ENCODE measurements around the gene PMAIP1. TPM values are rescaled to one million over a fixed set of nuclear protein-coding genes. Genes with fewer than 3 reads are reported as not detected.

Gene PMAIP1
- total and polyA plus RNA-seq, 9 donors: 0.30 to 11.8 (median 0.73) TPM; not detected in 1

DNA sequence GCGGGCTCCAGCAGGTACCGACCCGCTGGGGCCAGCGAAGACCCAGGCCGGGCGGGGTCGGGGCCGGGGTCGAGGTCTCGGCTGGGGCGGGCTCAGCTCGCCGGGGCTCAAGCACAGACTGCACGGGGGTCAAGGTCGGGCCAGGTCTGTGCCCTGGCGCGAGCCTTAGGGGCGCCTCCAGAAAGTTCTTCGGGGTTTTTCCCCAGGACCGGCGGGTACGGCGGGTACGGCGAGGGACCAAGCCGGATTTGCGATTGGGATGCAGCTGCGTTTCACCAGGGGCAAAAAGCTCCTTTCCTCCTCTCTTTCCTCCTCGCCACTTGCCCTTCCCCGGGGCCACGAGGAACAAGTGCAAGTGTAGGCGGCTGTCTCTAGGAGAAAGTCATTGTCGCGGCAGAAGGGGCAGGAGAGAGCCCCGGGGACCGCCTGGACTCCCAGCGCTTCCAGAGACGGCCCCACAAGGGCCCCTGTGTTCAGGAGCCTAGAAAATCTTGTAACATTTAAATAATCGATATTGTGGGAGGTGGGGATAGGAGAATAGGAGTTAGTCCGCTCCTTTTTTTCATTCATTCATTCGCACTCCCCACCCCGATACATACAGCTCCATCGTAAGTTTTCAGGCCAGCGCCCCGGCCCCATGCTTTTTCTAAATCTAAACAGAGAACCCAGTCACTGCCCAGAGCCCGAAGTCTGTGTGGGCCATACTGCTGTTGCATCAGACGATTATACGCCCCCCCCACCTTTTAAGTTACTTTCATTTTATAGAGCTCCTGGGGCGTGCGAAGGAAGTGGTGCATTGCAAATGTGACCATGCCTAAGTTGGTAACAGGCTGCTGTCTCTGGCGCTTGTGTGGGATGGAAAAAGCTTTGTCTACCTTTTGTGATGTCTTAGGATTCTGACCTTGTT is 679 bp downstream of the PMAIP1 start:
- WGBS, 3 donors: 2 to 4% (median 3%) methylated on average over 43 to 51 of the region's 51 CpGs
- H3K4me1 ChIP-seq (ENCODE audit: insufficient read depth): peaks cover 3% of the 10 kb centered on the region
- H3K27me3 ChIP-seq: no peaks in the 10 kb centered on the region
- H3K4me3 ChIP-seq: peak overlapping the region; percentile 57
- no peaks in the 10 kb centered on the region for H3K9me3 ChIP-seq
- H3K27ac ChIP-seq: no peak overlapping the region
- intact Hi-C loops (cut with DNase I): no loop called here
- no peak for DNase-seq
- TF ChIP-seq EP300 (IDR thresholded peaks at IDR 0.05) (no peak), POLR2A (IDR thresholded peaks at IDR 0.05) (no peak)
- TF ChIP-seq, protein P1, sequence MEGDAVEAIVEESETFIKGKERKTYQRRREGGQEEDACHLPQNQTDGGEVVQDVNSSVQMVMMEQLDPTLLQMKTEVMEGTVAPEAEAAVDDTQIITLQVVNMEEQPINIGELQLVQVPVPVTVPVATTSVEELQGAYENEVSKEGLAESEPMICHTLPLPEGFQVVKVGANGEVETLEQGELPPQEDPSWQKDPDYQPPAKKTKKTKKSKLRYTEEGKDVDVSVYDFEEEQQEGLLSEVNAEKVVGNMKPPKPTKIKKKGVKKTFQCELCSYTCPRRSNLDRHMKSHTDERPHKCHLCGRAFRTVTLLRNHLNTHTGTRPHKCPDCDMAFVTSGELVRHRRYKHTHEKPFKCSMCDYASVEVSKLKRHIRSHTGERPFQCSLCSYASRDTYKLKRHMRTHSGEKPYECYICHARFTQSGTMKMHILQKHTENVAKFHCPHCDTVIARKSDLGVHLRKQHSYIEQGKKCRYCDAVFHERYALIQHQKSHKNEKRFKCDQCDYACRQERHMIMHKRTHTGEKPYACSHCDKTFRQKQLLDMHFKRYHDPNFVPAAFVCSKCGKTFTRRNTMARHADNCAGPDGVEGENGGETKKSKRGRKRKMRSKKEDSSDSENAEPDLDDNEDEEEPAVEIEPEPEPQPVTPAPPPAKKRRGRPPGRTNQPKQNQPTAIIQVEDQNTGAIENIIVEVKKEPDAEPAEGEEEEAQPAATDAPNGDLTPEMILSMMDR (IDR thresholded peaks at IDR 0.05): no peak
- H3K36me3 ChIP-seq: no peaks in the 10 kb centered on the region

DNA sequence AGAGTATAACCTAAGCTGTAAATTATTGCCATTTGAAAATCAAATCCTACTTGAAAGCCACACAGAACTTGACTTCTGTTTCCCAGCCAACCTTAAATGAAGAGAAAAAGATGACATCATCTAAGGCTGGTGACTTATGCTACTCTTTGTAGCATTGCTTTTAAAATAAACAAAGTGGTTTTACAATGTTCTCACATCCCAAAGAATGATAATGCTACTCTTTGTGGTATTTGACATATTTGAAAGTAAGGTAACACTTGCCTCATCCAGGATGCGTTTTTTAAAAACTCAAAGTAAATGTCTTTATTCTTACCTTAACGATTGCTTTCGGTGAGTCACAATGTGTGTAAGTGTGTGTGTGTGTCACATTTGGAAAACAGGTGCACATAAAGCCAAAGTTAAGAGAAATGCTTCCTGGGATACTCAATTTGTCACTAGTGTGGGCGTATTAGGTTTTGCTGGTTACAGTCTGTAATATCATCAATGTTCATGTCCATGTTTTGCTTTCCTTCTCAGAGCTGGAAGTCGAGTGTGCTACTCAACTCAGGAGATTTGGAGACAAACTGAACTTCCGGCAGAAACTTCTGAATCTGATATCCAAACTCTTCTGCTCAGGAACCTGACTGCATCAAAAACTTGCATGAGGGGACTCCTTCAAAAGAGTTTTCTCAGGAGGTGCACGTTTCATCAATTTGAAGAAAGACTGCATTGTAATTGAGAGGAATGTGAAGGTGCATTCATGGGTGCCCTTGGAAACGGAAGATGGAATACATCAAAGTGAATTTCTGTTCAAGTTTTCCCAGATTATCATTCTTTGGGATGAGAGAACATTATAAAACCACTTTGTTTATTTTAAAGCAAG is 2.6 kb downstream of the PMAIP1 start:
- no peak overlapping the region for H3K4me3 ChIP-seq
- no peaks in the 10 kb centered on the region for H3K36me3 ChIP-seq
- no peaks in the 10 kb centered on the region for H3K9me3 ChIP-seq
- peaks cover 3% of the 10 kb centered on the region for H3K4me1 ChIP-seq (ENCODE audit: insufficient read depth)
- intact Hi-C loops (cut with DNase I): no loop called here
- TF ChIP-seq, protein P1 (IDR thresholded peaks at IDR 0.05): no peak
- TF ChIP-seq EP300 (IDR thresholded peaks at IDR 0.05) (no peak), POLR2A (IDR thresholded peaks at IDR 0.05) (no peak)
- DNase-seq: no peak
- no peak overlapping the region for H3K27ac ChIP-seq
- WGBS, 3 donors: 87 to 88% (median 88%) methylated on average over 8 of the region's 8 CpGs
- H3K27me3 ChIP-seq: no peaks in the 10 kb centered on the region

DNA sequence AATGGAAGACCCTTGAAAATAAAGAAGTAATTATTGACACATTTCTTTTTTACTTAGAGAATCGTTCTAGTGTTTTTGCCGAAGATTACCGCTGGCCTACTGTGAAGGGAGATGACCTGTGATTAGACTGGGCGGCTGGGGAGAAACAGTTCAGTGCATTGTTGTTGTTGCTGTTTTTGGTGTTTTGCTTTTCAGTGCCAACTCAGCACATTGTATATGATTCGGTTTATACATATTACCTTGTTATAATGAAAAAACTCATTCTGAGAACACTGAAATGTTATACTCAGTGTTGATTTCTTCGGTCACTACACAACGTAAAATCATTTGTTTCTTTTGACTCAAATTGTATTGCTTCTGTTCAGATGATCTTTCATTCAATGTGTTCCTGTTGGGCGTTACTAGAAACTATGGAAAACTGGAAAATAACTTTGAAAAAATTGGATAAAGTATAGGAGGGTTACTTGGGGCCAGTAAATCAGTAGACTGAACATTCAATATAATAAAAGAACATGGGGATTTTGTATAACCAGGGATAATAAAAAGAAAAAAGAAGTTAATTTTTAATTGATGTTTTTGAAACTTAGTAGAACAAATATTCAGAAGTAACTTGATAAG is 3.3 kb downstream of the PMAIP1 start:
- Histone ChIP-seq H3K36me3 (no peaks in the 10 kb centered on the region), H3K9me3 (no peaks in the 10 kb centered on the region), H3K27me3 (no peaks in the 10 kb centered on the region), H3K4me1 (ENCODE audit: insufficient read depth) (peaks cover 3% of the 10 kb centered on the region), H3K27ac (no peak overlapping the region), H3K4me3 (no peak overlapping the region)
- DNase-seq: no peak
- 92 to 95% (median 93%) methylated on average over 8 of the region's 8 CpGs for WGBS, 3 donors
- TF ChIP-seq, protein P1 (IDR thresholded peaks at IDR 0.05): no peak
- TF ChIP-seq POLR2A (IDR thresholded peaks at IDR 0.05): no peak
- TF ChIP-seq EP300 (IDR thresholded peaks at IDR 0.05): no peak
- intact Hi-C loops (cut with DNase I): no loop called here

DNA sequence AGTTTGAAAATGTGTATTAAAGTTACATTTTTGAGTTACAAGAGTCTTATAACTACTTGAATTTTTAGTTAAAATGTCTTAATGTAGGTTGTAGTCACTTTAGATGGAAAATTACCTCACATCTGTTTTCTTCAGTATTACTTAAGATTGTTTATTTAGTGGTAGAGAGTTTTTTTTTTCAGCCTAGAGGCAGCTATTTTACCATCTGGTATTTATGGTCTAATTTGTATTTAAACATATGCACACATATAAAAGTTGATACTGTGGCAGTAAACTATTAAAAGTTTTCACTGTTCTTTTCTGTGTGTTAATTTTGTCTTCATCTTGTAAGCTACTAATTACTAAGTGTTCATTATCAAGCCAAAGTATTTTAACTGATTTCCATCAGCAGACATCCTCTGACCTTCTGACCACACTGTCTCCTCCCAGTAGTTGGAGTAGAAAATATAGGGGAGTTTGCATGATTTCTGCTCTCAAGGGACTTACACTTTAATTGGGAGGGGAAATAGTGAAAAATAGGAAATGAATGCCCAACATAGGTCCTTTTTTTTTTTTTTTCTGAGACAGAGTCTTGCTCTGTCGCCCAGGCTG is 4.3 kb downstream of the PMAIP1 start:
- H3K36me3 ChIP-seq: no peaks in the 10 kb centered on the region
- DNase-seq: no peak
- no peak for TF ChIP-seq EP300 (IDR thresholded peaks at IDR 0.05)
- TF ChIP-seq, protein P1 (IDR thresholded peaks at IDR 0.05): no peak
- no peak for TF ChIP-seq POLR2A (IDR thresholded peaks at IDR 0.05)
- peaks cover 3% of the 10 kb centered on the region for H3K4me1 ChIP-seq (ENCODE audit: insufficient read depth)
- 78 to 90% (median 78%) methylated on average over 1 of the region's 1 CpG for WGBS, 3 donors
- no peaks in the 10 kb centered on the region for H3K9me3 ChIP-seq
- no peak overlapping the region for H3K27ac ChIP-seq
- H3K4me3 ChIP-seq: no peak overlapping the region
- H3K27me3 ChIP-seq: no peaks in the 10 kb centered on the region
- intact Hi-C loops (cut with DNase I): no loop called here
